ENCODE data around the gene BRIP1.

BRIP1 gene

DNA sequence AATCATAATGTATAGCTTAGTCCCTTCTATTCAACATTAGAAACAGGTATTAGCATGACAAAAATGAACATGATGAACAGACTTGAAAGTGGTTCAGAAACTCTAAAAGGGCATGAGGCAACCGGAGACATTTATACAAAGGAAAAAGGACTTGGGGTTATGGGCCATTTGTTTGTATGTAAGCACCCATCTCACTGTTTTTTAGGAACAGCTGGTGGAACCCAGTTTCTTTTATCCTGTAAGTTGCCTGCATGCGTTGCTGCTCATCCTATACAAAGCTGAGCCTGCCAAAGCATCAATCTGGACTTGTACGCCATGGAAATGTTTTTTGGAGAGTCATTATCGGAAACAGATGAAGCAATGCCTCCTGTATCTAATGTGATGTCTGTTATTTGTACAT, 200.0 kb downstream of the BRIP1 start:
- DNase-seq (ENCODE audit: low read depth in 2 of 2) = no peak

DNA sequence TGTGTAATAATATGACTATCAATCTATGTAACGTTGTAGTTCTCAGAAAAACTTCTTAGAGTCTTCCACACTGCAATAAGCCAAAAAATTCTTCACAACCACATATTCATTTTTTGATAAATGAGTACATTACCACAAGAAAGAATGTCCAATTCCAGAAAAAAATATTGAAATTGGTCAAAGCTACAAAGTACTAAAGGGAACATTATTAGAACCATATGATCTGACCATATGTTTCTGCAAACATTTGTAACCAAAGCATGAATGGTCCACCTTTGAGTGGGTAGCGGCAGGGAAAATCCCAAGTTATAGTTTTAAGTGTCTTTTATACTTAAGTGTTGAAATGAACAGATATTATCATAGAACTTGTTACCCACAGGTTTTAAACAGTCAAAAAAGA, 200.6 kb downstream of the BRIP1 start:
- no peak for DNase-seq (ENCODE audit: low read depth in 2 of 2)

DNA sequence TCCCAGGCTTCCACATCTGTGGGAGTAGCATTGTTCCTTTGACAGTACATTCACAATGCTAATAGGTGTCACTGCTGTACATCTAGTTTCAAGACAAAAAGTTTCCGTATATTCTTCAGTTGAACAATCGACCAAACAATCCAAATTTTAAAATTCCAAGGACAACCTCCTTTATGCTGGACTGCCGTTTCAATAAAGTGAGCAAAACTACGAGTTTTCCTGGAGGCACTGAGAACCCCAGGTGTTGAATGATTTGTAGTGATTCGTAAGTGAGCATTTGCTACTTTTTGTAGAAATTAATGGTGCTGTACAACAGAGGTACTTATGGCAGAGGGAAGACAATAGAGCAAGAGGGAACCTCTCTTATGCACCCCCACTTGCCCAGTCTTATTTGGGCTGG, 201.1 kb downstream of the BRIP1 start:
- no peak for DNase-seq (ENCODE audit: low read depth in 2 of 2)

DNA sequence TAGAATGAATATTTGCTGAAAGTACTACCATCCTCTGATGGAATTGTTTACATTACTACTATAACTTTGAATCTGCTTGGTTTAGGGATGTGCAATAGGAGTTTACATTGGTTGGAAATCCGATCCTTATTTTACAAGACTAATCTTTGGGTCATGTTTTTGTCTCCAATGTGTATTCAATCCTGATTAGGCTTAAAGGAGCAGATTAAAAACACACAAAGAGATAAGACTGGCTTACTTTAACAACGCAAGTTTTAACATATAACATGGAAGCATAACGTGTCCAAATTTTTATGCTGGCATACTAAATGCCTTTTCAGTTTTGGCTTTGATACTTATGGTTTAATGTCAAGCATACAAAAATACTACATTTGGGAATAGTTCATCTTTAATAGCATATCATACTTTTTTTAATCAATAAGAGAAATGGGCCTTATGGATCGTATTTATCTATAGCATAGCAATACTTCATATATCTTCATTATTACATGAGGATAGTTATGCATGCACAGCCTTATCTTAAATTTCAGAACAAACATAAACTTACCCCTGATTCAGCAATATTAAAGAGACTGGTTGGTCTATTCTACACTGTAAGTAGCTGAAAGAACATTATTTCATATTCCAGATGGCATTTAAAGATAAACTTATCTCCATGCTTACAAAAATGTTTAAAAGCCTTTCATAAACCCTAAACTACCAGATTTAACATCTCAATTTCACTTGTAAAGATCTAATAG, 202.4 kb downstream of the BRIP1 start:
- DNase-seq (ENCODE audit: low read depth in 2 of 2) = no peak

DNA sequence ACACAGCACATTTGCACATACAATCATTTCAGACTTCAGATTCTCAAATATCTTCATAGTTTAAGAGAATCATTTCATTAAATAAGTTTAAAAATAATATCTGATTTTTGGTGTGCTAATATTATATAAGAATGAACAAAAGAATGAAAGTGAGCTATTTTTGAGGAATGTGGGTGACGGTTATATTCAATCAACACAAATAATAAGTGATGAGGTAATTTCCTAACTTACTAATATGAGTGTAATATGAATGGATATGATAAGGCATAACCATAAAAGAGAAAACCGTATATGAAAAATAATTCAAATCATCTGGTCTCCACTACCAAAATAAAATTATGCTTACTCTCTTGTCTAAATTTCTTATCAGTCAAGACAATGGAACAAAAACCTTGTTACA, 203.9 kb downstream of the BRIP1 start:
- no peak for DNase-seq (ENCODE audit: low read depth in 2 of 2)

DNA sequence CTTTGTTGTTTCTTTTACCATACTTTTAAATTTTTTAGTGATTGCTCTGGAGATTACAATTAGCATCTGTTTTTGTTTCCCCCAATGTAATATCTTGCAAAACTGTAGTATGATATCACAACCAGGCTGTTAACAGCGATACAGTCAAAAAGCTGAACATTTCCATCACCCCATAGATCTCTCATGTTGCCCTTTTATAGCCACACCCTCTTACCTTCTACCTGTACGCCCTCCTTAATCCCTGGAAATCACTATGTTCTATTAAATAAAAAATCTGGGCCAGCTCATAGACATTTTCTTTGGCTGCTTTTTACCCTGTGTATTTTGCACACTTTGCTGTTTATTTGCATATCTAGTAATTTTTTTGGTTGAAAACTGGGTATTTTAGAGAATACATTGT, 205.1 kb downstream of the BRIP1 start:
- no peak for DNase-seq (ENCODE audit: low read depth in 2 of 2)

DNA sequence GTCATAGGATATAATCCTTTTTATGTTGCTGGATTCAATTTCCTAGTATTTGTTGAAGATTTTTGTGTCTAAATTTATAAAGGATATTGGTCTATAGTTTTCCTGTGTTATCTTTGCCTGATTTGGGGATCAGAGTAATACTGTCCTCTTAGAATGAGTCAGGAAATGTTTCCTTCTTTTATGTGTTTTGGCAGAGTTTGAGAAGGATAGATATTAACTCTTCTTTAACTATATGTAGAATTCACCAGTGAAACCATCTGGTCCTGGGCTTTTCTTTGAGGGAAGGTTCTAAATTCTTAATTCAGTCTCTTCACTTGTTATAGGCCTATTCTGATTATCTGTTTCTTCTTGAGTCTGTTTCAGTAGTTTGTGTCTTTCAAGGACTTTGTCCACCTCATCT, 206.0 kb downstream of the BRIP1 start:
- DNase-seq (ENCODE audit: low read depth in 2 of 2) = no peak

DNA sequence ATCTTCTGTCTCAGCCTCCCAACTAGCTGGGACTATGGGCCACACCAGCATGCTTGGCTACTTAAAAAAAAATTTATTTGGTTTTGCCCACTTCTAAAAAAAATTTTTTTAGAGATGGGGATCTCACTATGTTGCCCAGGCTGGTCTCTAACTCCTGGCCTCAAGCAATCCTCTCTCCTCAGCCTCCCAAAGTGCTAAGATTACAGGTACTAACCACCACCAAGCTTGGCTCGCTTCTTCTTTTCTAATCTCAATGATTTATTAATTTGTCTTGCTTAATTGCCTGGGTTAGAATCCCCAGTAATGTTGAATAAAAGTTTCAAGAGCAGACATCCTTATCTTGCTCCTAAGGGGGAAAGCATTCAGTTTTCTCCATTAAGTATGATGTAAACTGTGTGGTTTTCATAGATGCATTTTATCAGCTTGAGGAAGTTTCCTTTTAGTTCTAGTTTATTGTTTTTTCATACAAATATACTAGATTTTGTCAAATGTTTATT, 206.6 kb downstream of the BRIP1 start:
- no peak for DNase-seq (ENCODE audit: low read depth in 2 of 2)

DNA sequence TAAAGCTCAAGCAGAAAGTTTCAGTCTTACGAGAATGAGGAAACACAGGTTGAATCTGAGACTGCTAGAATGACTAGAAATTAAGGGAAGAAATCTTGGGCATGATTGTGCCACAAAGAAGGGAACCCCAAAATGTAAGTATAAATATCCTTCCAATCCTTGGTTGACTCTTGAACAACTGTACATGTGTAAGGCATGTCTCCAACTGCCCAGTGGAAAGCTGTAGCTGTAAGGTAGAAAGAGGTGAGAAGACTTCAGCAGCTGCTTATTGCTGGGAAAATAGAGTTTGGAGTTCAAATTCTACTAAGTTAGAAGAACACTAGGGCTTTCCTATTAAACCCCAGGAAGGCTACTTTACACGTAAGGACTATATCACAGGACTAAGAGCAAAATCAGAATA, 212.6 kb downstream of the BRIP1 start:
- no peak for DNase-seq (ENCODE audit: low read depth in 2 of 2)

DNA sequence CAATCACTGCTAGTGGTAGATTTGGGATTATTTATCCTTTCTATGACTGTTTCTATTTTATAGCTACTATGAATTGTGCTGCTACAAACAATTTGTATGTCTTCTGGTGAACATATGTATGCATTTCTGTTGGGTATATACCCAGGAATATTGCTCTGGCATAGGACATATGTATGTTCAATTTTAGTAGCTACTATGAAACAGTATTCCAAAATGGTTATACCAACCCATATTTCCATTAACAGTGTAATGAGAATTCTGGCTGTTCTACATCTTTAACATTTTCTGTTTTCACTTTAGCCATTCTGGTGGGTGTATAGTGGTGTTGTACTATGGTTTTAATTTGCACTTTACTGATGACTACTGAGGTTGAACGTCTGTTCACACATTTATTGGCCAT, 214.7 kb downstream of the BRIP1 start:
- DNase-seq (ENCODE audit: low read depth in 2 of 2) = no peak

DNA sequence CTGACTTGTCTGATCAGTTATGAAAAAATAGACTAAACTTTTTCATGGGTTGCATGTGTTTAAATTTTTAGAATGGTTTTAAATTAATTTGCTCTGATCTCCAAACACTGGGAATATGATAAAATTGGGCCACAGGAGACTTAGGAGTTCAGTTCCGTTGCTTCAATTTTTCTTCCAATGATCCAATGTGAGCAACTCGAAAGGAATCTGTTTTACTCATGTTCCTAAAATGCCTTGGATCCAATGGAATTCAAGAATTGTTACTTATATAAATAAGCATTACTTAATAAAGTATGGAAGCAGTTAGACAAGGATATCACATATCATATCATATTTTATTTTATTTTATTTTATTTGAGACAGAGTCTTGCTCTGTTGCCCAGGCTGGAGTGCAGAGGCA, 216.3 kb downstream of the BRIP1 start:
- no peak for DNase-seq (ENCODE audit: low read depth in 2 of 2)

DNA sequence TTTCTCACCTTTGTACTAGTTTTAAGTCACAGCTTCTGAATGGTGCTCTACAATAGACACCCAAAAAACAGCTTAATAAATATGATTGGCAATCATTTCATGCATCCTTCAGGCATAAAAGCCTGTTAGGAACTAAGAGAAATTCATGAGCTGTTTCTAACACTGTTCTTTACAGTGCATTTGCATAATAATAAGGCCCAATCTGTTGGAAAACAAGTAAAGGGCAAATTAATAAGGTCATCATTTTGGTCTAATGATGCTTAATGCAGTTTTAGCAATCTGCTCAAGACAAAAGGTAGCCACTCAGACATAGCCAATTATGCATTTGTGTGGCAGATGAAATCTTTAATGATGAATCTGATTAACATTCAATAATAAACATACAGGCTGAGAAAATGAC, 216.8 kb downstream of the BRIP1 start:
- no peak for DNase-seq (ENCODE audit: low read depth in 2 of 2)

DNA sequence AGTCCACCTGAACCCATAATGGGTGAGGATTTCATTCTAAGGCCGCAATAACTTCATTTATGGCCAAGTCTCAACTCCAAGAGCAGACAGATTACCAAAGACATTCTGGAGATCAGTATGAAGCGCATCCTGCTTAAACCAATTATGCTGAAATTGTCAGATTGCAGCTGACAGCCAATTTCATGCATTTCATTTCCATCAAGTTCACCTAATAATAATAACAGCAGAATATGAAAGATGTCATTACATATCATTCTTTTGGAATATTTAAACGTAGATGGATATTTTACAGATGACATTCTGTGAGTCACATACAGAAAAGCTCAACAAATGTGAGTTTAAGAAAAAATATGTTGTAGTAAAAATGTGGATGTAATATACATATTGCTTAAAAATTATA, 217.4 kb downstream of the BRIP1 start:
- DNase-seq (ENCODE audit: low read depth in 2 of 2) = no peak

DNA sequence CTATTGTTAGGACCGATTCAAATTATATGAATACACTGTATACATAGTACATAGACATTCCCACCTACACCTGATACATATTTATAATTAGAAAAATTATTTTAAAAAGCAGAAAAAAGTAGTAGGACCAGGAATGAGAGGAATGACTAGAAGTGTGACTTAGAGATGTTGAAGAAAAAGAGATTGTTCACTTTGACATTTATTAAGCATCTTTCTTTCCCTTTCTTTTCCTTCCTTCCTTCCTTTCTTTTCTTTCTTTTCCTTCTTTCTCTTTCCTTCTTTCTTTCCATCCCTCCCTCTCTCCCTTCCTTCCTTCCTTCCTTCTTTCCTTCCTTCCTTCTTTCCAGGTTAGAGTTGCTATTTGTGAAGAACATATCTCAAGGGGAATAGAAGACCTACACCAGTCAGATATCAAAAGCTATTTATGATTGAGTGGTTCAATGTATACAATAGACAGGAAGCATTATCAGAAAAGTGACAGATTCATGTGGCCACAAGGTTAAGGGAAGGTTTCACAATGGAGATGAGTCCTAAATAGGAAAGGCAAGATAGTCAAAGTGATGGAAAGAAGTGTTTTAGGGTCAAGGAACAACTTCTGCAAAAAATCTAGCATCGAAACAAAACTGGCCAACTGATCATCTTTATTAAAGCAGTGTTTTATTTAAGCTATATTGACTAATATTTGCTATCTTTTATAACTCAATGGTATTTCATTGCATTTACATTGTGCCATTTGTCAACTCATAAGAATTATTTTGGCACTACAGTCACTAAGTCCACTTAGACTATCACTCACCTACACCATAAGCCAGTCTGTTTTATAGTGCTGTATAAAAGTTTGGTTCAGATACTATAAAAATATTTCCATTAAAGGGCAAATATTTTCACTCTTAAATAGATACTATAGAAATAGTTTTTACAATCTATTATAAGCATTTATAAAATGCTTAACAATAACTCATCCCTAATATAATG, 218.2 kb downstream of the BRIP1 start:
- DNase-seq (ENCODE audit: low read depth in 2 of 2) = no peak

DNA sequence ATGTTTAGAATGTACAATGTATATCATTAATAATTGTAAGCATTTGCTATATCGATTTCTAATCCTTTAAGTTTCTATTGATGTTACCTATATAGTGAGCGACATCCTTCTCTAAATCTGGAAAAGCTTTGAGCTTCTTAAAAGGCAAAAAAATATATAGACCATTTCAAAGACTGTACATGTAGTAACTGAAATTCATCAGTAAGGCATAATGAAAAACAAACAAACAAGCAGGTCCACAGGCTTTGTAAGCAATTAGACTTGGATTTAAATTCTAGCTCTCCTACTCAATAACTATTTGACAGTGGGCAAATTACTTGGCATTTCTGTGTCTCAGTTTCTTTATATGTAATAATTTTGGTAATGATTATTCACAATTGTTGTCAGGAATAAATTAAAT, 220.6 kb downstream of the BRIP1 start:
- no peak for DNase-seq (ENCODE audit: low read depth in 2 of 2)

DNA sequence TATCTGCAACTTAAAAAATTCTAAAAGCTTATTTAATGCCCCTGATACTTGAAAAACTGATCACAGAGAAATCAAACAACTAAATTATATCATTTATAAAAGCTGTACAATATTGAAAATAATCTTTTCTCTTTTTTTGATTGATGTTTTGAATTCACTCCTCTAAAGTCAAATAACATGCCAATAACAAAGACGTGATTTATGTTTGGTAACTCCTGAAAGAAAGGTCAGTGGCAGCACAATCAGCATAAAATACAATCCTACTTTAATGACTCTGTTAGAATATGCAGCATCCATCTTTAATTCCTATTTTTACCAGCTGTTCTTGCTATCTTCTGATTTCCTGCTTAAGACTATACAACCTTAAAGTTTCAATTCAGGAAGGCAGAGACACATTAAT, 221.6 kb downstream of the BRIP1 start:
- DNase-seq (ENCODE audit: low read depth in 2 of 2) = no peak

DNA sequence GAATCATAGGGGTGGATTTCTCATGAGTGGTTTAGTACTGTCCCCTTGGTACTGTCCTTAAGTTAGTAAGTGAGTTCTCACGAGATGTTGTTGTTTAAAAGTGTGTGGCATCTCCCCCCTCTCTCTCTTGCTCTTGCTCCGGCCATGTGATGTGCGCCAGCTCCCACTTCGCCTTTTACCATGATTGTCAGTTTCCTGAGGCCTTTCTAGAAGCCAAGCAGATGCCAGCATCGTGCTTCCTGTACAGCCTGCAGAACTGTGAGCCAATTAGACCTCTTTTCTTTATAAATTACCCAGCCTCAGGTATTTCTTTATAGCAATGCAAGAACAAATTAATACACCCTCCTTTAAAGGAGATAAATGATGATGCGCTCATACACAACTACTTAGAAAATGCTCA, 222.2 kb downstream of the BRIP1 start:
- DNase-seq (ENCODE audit: low read depth in 2 of 2) = no peak

DNA sequence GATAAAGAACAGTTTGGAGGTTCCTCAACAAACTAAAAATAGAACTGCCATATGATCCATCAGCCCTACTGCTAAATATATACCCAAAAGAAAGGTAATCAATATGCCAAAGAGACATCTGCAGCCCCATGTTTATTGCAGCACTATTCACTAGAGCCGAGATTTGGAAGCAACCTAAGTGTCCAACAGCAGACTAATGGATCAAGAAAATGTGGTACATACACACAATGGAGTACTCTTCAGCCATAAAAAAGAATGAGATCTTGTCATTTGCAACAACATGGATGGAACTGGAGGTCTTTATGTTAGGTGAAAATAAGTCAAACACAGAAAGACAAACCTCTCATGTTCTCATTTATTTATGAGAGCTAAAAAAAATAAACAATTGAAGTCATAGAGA, 223.5 kb downstream of the BRIP1 start:
- no peak for DNase-seq (ENCODE audit: low read depth in 2 of 2)

DNA sequence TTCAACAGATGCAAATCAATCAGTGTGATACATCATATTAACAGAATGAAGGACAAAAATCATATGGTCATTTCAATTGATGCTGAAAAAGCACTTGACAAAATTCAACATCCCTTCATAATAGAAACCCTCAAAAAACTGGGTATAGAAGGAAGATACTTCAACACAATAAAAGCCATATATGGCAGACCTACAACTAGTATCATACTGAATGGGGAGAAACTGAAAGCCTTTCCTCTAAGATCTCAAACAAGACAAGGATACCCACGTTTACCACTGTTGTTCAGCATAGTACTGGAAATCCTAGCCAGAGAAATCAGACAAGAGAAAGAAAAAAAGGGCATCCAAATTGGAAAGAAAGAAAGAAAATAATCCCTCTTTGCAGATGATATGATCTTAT, 225.2 kb downstream of the BRIP1 start:
- DNase-seq (ENCODE audit: low read depth in 2 of 2) = no peak

DNA sequence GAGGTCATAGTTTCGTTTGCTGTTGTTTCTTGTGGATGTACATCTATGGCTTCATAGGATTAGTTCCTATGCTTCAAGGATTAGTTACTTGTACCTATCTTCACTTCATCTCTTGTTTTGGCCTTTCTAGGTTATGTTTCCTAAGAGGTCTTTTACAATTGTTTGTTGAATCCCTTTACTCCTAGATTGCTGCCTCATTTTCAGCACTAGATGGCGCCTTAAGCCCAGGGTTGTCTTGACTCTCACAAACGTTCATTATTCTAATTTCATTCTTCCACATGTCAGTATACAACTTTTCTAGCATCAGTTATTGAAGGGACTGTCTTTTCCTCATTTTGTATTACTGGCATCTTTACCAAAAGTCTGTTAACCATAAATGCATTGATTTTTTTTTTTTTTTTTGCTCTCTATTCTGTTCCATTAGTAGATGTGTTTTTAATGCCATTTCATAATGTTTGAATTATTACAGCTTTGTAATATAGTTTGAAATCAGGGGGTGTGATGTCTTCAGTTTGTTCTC, 227.4 kb downstream of the BRIP1 start:
- DNase-seq (ENCODE audit: low read depth in 2 of 2) = peak in 1 of 2 donors; percentile 21

DNA sequence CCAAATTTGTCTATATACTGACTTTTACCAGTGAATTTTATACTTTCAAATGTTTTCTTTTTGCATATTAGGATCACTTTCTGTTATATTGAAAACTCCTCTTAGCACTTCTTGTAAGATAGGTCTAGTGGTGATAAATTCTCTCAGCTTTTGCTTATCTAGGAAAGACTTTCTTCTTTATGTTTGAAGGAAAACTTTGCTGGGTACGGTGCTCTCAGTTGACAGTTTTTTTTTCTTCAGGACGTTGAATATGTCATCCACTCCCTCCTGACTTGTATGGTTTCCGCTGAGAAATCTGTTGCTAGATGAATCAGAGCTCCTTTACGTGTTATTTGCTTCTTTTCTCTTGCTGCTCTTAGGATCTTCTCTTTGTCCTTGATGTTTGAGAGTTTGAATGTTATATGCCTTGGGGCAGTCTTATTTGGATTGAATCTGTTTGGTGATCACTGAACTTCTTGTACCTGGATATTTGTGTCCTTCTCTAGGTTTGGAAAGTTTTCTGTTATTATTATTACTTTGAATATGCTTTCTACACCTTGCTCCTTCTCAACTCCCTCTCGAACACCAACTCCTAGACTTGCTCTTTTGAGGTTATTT, 228.3 kb downstream of the BRIP1 start:
- no peak for DNase-seq (ENCODE audit: low read depth in 2 of 2)

DNA sequence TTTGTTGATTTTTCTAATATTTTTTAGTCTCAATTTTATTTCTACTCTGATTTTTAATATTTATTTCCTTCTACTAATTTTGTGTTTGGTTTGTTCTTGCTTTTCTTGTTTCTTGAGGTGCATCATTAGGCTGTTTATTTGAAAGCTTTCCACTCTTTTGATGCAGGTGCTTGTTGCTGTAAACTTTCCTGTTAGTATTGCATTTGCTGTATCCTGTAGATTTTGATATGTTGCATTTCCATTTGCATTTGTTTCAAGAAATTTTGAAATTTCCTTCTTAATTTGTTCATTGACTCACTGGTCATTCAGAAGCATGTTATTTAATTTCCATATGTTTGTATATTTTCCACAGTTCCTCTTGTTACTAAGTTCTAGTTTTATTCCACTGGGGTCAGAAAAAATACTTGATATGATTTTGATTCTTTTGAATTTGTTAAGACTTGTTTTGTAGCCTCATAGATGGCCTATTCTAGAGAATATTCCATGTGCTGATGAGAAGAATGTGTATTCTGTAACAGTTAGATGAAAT, 229.3 kb downstream of the BRIP1 start:
- DNase-seq (ENCODE audit: low read depth in 2 of 2) = no peak
